Measurements from ENCODE around the gene BPHL.

DNA sequence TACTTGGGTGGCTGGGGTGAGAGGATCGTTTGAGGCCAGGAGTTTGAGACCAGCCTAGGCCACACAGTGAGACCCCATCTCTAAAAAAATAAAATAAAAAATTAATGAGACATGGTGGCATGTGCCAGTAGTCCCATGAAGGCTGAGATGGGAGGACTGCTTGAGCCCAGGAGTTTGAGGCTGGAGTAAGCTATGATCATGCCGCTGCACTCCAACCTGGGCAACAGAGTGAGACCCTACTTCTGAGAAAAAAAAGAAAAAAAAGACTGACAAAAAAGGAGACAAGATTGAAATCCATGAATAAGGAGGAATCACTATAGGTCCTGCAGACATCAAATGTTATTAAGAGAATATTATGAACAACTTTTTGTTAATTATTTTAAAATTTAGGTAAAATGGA lies 23.7 kb upstream of the BPHL start:
- no peak for TF ChIP-seq EP300 (IDR thresholded peaks at IDR 0.05)
- no peak for TF ChIP-seq CTCF (IDR thresholded peaks at IDR 0.05)

All from sigmoid colon (tissue), 4 donors.